SU-DHL-6 (cell line): ENCODE results near the gene PID1.

ENCODE experiments used
- CTCF ChIP-seq: fragments of 200-600 bp; sonication (generic); IDR thresholded peaks from one replicate; pipeline ENCODE4 v1.5.1; 2017; ENCODE audit warnings: antibody characterized with exemption, mild to moderate bottlenecking, low read length, moderate library complexity; ENCODE audit not compliant: insufficient read depth, poor library complexity, severe bottlenecking
- EZH2phosphoT487 ChIP-seq: fragments of 200-600 bp; sonication (generic), shearing (Covaris generic); conservative IDR thresholded peaks from 2 replicates; pipeline ENCODE4 v1.6.1; 2018; ENCODE audit warnings: mild to moderate bottlenecking, antibody characterized with exemption, low read length, moderate library complexity, mixed read lengths

DNA sequence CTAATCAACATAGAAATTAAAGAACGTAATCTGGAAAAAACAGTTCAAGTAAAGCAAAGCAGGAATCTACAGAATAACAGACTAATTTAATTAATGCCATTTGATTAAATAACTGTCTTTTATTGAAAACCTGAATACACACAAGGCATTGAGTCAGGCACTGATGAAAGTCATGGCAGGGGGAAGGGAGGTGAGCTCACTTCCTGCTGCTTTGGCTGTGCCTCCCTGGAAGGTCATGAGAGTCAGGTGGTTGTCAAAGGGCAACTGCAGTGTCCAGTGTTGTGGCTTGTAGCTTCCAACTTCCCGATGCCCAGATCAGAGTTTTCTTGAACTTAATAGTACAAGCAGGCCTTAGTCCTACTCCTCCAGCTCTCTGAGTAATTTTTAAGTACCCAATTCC is 180.9 kb downstream of the PID1 start:
- TF ChIP-seq CTCF = no peak
- no peak for TF ChIP-seq EZH2phosphoT487
